CD8-positive, alpha-beta memory T cell (primary cell): ENCODE results near the gene SLC6A13. TPM values are rescaled to one million over a fixed set of nuclear protein-coding genes. Genes with fewer than 3 reads are reported as not detected.
A peak's percentile ranks its signal among the peaks of the same experiment; 100 is the strongest.

Source experiments
- CTCF ChIA-PET: fragments of 350-600 bp; sonication (Branson Sonifier 250); formaldehyde crosslinking; loops from one replicate; lab custom pipeline; 2021; ENCODE audit warnings: antibody characterized with exemption; lab: Charles Lee
- POLR2A ChIA-PET: fragments of 350-600 bp; sonication (Branson Sonifier 250); formaldehyde crosslinking; loops from one replicate; lab custom pipeline; 2021; ENCODE audit warnings: antibody characterized with exemption; lab: Charles Lee
- DNase-seq, 5 donors: peaks; one replicate each; pipeline versions ENCODE4 v3.0.0 to v3.0.0-alpha.2; 2020 to 2022; ENCODE audit warnings: mixed read lengths in 1 of 5
- H3K27ac ChIP-seq: one replicate; pipeline ENCODE4 v1.7.0; 2013; ENCODE audit warnings: low read depth, mild to moderate bottlenecking, low read length, moderate library complexity
- H3K27me3 ChIP-seq: 2 replicates; pipeline ENCODE4 v1.7.0; 2013; ENCODE audit warnings: low read length, mild to moderate bottlenecking; ENCODE audit not compliant: insufficient read depth, poor library complexity, severe bottlenecking
- H3K36me3 ChIP-seq: 2 replicates; pipeline ENCODE4 v1.7.0; 2013; ENCODE audit warnings: mild to moderate bottlenecking, low read length, moderate library complexity; ENCODE audit not compliant: insufficient read depth
- H3K4me1 ChIP-seq: 2 replicates; pipeline ENCODE4 v1.7.0; 2013; ENCODE audit warnings: mild to moderate bottlenecking, low read length, moderate library complexity; ENCODE audit not compliant: insufficient read depth
- H3K4me3 ChIP-seq: 2 replicates; pipeline ENCODE4 v1.7.0; 2013; ENCODE audit warnings: mild to moderate bottlenecking, low read length
- H3K9me3 ChIP-seq: 2 replicates; pipeline ENCODE4 v1.7.0; 2013; ENCODE audit warnings: mild to moderate bottlenecking, low read length
- H3K27ac Mint-ChIP-seq, 8 donors: one replicate each; pipeline ENCODE4 v1.8.0; 2020 to 2021; ENCODE audit warnings: mixed read lengths in 8 of 8, mild to moderate bottlenecking in 6 of 8, inconsistent platforms in 3 of 8, moderate library complexity in 3 of 8
- H3K27me3 Mint-ChIP-seq, 2 donors: one replicate each; pipeline ENCODE4 v1.8.0; 2020 to 2021; ENCODE audit warnings: mixed read lengths in 2 of 2, mild to moderate bottlenecking in 1 of 2, moderate library complexity in 1 of 2
- H3K36me3 Mint-ChIP-seq, 3 donors: one replicate each; pipeline ENCODE4 v1.8.0; 2020 to 2021; ENCODE audit warnings: mixed read lengths in 3 of 3, inconsistent platforms in 1 of 3, mild to moderate bottlenecking in 1 of 3
- H3K4me1 Mint-ChIP-seq, 3 donors: one replicate each; pipeline ENCODE4 v1.8.0; 2020 to 2021; ENCODE audit warnings: mixed read lengths in 3 of 3, inconsistent platforms in 1 of 3, mild to moderate bottlenecking in 1 of 3
- H3K4me3 Mint-ChIP-seq, 7 donors: one replicate each; pipeline ENCODE4 v1.8.0; 2020 to 2021; ENCODE audit warnings: mixed read lengths in 7 of 7, mild to moderate bottlenecking in 6 of 7, moderate library complexity in 4 of 7, inconsistent platforms in 2 of 7
- H3K9me3 Mint-ChIP-seq, 5 donors: one replicate each; pipeline ENCODE4 v1.8.0; 2020 to 2022; ENCODE audit warnings: mixed read lengths in 5 of 5, mild to moderate bottlenecking in 3 of 5, moderate library complexity in 2 of 5, inconsistent platforms in 1 of 5
- polyA plus RNA-seq: library from polyadenylated mRNA; unstranded; fragments of 300-500 nt; fragmentation: Illumina TruSeq; gene quantifications from one replicate; pipeline ENCODE4 v1.2.3, GENCODE V29; 2021
- total RNA-seq, 2 experiments: library from RNA; stranded (reverse); gene quantifications; one replicate each; pipeline ENCODE4 v1.2.3, GENCODE V29; 2021

The SLC6A13 gene
- total and polyA plus RNA-seq, 3 experiments from 2014 or later = 0.09 to 0.31 TPM; not detected in 1

DNA sequence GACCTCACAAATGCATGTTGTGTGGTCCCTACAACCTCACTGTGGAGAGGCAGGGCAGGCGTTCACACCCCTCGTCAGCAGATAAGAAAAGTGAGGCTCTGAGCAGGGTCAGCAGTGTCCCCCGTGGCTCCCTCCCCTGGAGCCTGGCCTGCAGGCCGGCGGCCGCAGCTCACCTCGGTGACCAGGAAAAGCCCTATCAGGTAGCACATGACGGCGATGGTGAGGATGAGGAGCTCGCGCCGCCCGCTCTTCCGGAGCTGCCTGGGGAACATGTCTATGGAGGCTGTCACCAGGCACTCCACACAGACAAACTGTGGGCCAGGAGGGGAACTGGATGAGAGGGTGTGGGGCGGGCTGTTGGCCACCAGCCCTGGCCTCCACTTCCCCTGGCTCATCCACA, 66.7 kb downstream of the SLC6A13 start:
- Histone ChIP-seq H3K4me1 (no peaks in the 10 kb centered on the region), H3K27me3 (no peaks in the 10 kb centered on the region), H3K9me3 (no peaks in the 10 kb centered on the region), H3K4me3 (no peak overlapping the region), H3K36me3 (no peaks in the 10 kb centered on the region), H3K27ac (no peak overlapping the region)
- peaks cover 11 to 39% of the 10 kb centered on the region in 2 donors for H3K27me3 Mint-ChIP-seq
- no peak overlapping the region for H3K27ac Mint-ChIP-seq
- H3K4me1 Mint-ChIP-seq = no peaks in the 10 kb centered on the region
- no peak overlapping the region for H3K4me3 Mint-ChIP-seq
- ChIA-PET CTCF (no interaction called here), POLR2A (no interaction called here)
- no peak for DNase-seq
- no peaks in the 10 kb centered on the region for H3K36me3 Mint-ChIP-seq
- no peaks in the 10 kb centered on the region for H3K9me3 Mint-ChIP-seq

DNA sequence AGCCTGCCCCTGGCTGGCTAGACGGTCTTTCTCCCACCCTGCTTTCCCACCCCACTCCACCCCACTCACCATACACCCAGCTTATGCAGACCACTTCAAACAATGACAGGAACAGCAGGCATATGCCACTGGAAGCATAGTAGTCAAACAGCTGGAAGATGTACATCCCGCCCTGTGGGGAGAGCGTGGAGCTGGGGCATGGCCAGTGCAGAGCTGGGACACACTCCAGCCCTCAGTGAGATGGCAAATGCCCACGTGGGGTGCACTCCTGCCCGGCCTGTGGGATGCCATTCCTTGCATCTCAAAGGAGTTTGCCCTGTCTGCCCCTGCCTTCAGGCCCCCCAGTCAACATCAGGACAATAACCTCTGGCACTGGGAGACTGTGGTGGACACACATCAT, 67.5 kb downstream of the SLC6A13 start:
- Mint-ChIP-seq H3K4me3 (no peak overlapping the region), H3K36me3 (no peaks in the 10 kb centered on the region), H3K9me3 (no peaks in the 10 kb centered on the region), H3K27ac (no peak overlapping the region), H3K4me1 (no peaks in the 10 kb centered on the region), H3K27me3 (peaks cover 14 to 44% of the 10 kb centered on the region in 2 donors)
- POLR2A ChIA-PET = no interaction called here
- CTCF ChIA-PET = no interaction called here
- no peak for DNase-seq
- Histone ChIP-seq H3K9me3 (no peaks in the 10 kb centered on the region), H3K4me1 (no peaks in the 10 kb centered on the region), H3K4me3 (no peak overlapping the region), H3K36me3 (no peaks in the 10 kb centered on the region), H3K27ac (no peak overlapping the region), H3K27me3 (peaks cover 5% of the 10 kb centered on the region)

DNA sequence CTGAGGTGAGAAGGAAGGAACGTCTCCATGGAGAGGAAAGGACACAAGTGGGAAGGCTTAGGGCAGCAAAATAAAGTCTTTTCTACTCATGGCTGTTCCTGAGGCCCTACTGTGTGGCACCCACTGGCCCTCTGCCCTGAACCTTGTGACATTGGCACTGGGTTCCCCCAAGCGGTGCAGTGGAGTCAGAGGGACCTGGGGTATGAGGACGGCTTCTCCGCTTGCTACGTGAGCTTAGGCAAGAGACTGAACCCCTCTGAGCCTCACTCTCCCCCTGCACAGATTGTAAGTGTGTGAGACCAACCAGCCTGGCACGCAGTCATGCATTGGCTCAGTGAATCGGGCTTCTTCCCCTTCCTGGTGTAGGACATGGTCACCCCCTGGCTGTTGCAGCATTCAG, 68.4 kb downstream of the SLC6A13 start:
- Mint-ChIP-seq H3K4me1 (no peaks in the 10 kb centered on the region), H3K27me3 (peaks cover 15 to 52% of the 10 kb centered on the region in 2 donors), H3K27ac (peak overlapping the region in 1 of 8 donors; percentile 67), H3K36me3 (no peaks in the 10 kb centered on the region), H3K9me3 (no peaks in the 10 kb centered on the region), H3K4me3 (no peak overlapping the region)
- CTCF ChIA-PET = no interaction called here
- POLR2A ChIA-PET = no interaction called here
- Histone ChIP-seq H3K36me3 (no peaks in the 10 kb centered on the region), H3K4me1 (peaks cover 3% of the 10 kb centered on the region), H3K9me3 (no peaks in the 10 kb centered on the region), H3K27ac (no peak overlapping the region), H3K27me3 (peaks cover 9% of the 10 kb centered on the region), H3K4me3 (no peak overlapping the region)
- DNase-seq = no peak

GRCh38 chr12:193261-193660, 69.4 kb downstream of the SLC6A13 start:
- H3K36me3 Mint-ChIP-seq = no peaks in the 10 kb centered on the region
- no peak overlapping the region for H3K27ac ChIP-seq
- no peaks in the 10 kb centered on the region for H3K9me3 Mint-ChIP-seq
- peaks cover 12 to 49% of the 10 kb centered on the region in 2 donors for H3K27me3 Mint-ChIP-seq
- H3K4me1 Mint-ChIP-seq = peaks cover 0 to 4% (median 1%) of the 10 kb centered on the region in 3 donors
- no peak overlapping the region for H3K4me3 ChIP-seq
- H3K27ac Mint-ChIP-seq = no peak overlapping the region
- CTCF ChIA-PET = no interaction called here
- H3K36me3 ChIP-seq = no peaks in the 10 kb centered on the region
- H3K4me1 ChIP-seq = peaks cover 5% of the 10 kb centered on the region
- H3K27me3 ChIP-seq = peaks cover 9% of the 10 kb centered on the region
- DNase-seq = no peak
- no peaks in the 10 kb centered on the region for H3K9me3 ChIP-seq
- POLR2A ChIA-PET = no interaction called here
- H3K4me3 Mint-ChIP-seq = no peak overlapping the region

- no peak overlapping the region for H3K4me3 Mint-ChIP-seq
- POLR2A ChIA-PET = no interaction called here
- Histone ChIP-seq H3K27me3 (peaks cover 9% of the 10 kb centered on the region), H3K4me3 (no peak overlapping the region), H3K4me1 (peaks cover 5% of the 10 kb centered on the region), H3K9me3 (no peaks in the 10 kb centered on the region), H3K27ac (no peak overlapping the region), H3K36me3 (no peaks in the 10 kb centered on the region)
- H3K36me3 Mint-ChIP-seq = no peaks in the 10 kb centered on the region
- CTCF ChIA-PET = no interaction called here
- no peak overlapping the region for H3K27ac Mint-ChIP-seq
- no peak for DNase-seq
- peaks cover 14 to 51% of the 10 kb centered on the region in 2 donors for H3K27me3 Mint-ChIP-seq
- H3K4me1 Mint-ChIP-seq = peaks cover 0 to 4% (median 1%) of the 10 kb centered on the region in 3 donors
- no peaks in the 10 kb centered on the region for H3K9me3 Mint-ChIP-seq
These were observed 71.1 kb downstream of the SLC6A13 start for GRCh38 chr12:191541-191940.

- POLR2A ChIA-PET = no interaction called here
- peaks cover 9% of the 10 kb centered on the region for H3K27me3 ChIP-seq
- no peaks in the 10 kb centered on the region for H3K36me3 ChIP-seq
- CTCF ChIA-PET = no interaction called here
- Mint-ChIP-seq H3K27ac (no peak overlapping the region), H3K9me3 (no peaks in the 10 kb centered on the region), H3K4me3 (no peak overlapping the region), H3K27me3 (peaks cover 14 to 55% of the 10 kb centered on the region in 2 donors), H3K4me1 (peaks cover 0 to 4% (median 1%) of the 10 kb centered on the region in 3 donors), H3K36me3 (no peaks in the 10 kb centered on the region)
- no peak for DNase-seq
- H3K9me3 ChIP-seq = no peaks in the 10 kb centered on the region
- no peak overlapping the region for H3K27ac ChIP-seq
- H3K4me1 ChIP-seq = peaks cover 5% of the 10 kb centered on the region
- no peak overlapping the region for H3K4me3 ChIP-seq
These were observed 71.8 kb downstream of the SLC6A13 start for GRCh38 chr12:190881-191280.

- H3K4me1 ChIP-seq = peaks cover 5% of the 10 kb centered on the region
- Mint-ChIP-seq H3K4me3 (peak overlapping the region in 1 of 7 donors; percentile 19), H3K36me3 (no peaks in the 10 kb centered on the region), H3K27ac (no peak overlapping the region), H3K9me3 (no peaks in the 10 kb centered on the region), H3K27me3 (peaks cover 14 to 61% of the 10 kb centered on the region in 2 donors), H3K4me1 (peaks cover 0 to 4% (median 1%) of the 10 kb centered on the region in 3 donors)
- H3K27ac ChIP-seq = no peak overlapping the region
- ChIA-PET CTCF (no interaction called here), POLR2A (no interaction called here)
- no peak for DNase-seq
- H3K27me3 ChIP-seq = peaks cover 9% of the 10 kb centered on the region
- no peaks in the 10 kb centered on the region for H3K9me3 ChIP-seq
- no peak overlapping the region for H3K4me3 ChIP-seq
- no peaks in the 10 kb centered on the region for H3K36me3 ChIP-seq
These were observed 73.0 kb downstream of the SLC6A13 start for GRCh38 chr12:189622-189962.

- ChIA-PET POLR2A (no interaction called here), CTCF (no interaction called here)
- Mint-ChIP-seq H3K4me3 (peak overlapping the region in 6 of 7 donors; percentile 43 to 83 (median 75)), H3K4me1 (peaks cover 0 to 4% (median 1%) of the 10 kb centered on the region in 3 donors), H3K27me3 (peaks cover 14 to 60% of the 10 kb centered on the region in 2 donors), H3K9me3 (no peaks in the 10 kb centered on the region), H3K36me3 (no peaks in the 10 kb centered on the region), H3K27ac (no peak overlapping the region)
- DNase-seq = peak in 2 of 5 donors; percentile 4 to 18
- Histone ChIP-seq H3K9me3 (no peaks in the 10 kb centered on the region), H3K4me1 (peaks cover 5% of the 10 kb centered on the region), H3K27ac (no peak overlapping the region), H3K4me3 (no peak overlapping the region), H3K27me3 (peaks cover 9% of the 10 kb centered on the region), H3K36me3 (no peaks in the 10 kb centered on the region)
These were observed 73.6 kb downstream of the SLC6A13 start for GRCh38 chr12:188910-189621.
